ENCODE data around the gene USF3. TPM values are rescaled to one million over a fixed set of nuclear protein-coding genes. Genes with fewer than 3 reads are reported as not detected.

Gene USF3
- total and polyA plus RNA-seq, 2 donors (not counting 1 experiment from before 2014, with no cell fraction given), result 9.8 to 38.9 TPM

- 89% methylated on average over 1 of the region's 6 CpGs for WGBS (ENCODE audit: insufficient coverage)
- H3K27me3 Mint-ChIP-seq, result no peaks in the 10 kb centered on the region
- H3K4me3 Mint-ChIP-seq, result peak overlapping the region; percentile 79
- H3K4me1 Mint-ChIP-seq, result peaks cover 22% of the 10 kb centered on the region
- ATAC-seq (ENCODE audit: low read depth) (no peak), DNase-seq (no peak)
- Histone ChIP-seq H3K4me1 (ENCODE audit: control insufficient read depth in 2 of 2, insufficient read depth in 2 of 2, low read length in 2 of 2) (peaks cover 36% of the 10 kb centered on the region in 2 donors), H3K36me3 (replicated peaks in 1 of 2; ENCODE audit: control extremely low read depth in 1 of 2, control insufficient read depth in 1 of 2, extremely low read depth in 1 of 2, insufficient read depth in 2 of 2, low read length in 1 of 2) (peaks cover 0 to 5% of the 10 kb centered on the region in 2 experiments), H3K9ac (ENCODE audit: low read length) (peak overlapping the region; percentile 86), H2AFZ (ENCODE audit: insufficient read depth, low read depth, low read length, poor library complexity, severe bottlenecking) (peak overlapping the region; percentile 74), H3K4me3 (ENCODE audit: control extremely low read depth in 1 of 5, extremely low read depth in 1 of 5, insufficient read depth in 1 of 5, low read depth in 2 of 5, low read length in 4 of 5) (peak overlapping the region in 1 of 5 experiments; percentile 52), H3K9me3 (ENCODE audit: control extremely low read depth in 1 of 3, control insufficient read depth in 2 of 3, insufficient read depth in 1 of 3, low read length in 2 of 3) (no peaks in the 10 kb centered on the region), H3K27me3 (replicated peaks in 1 of 4; ENCODE audit: control extremely low read depth in 1 of 4, control insufficient read depth in 3 of 4, insufficient read depth in 4 of 4, low read length in 3 of 4) (no peaks in the 10 kb centered on the region), H3K4me2 (replicated peaks; ENCODE audit: low read depth, low read length, poor library complexity, severe bottlenecking) (peak overlapping the region; percentile 79), H3K79me2 (ENCODE audit: control insufficient read depth, insufficient read depth, low read length) (peaks cover 50% of the 10 kb centered on the region), H4K20me1 (ENCODE audit: control insufficient read depth, insufficient read depth, low read length, poor library complexity, severe bottlenecking) (no peaks in the 10 kb centered on the region), H3K27ac (ENCODE audit: low read length in 2 of 2) (peak overlapping the region; percentile 78 to 88)
- no peaks in the 10 kb centered on the region for H3K9me3 Mint-ChIP-seq (ENCODE audit: insufficient read depth)
- intact Hi-C loops (cut with micrococcal nuclease), result no loop called here
- ChIA-PET POLR2A (interaction anchor here (0.6 to 1.3 kb wide), 3 partner anchors 27 to 67 kb away, joined by 3 to 4 read pairs (median 3); no protein-coding TSS in a partner anchor), CTCF (interaction anchor here (0.7 to 1.9 kb wide), 3 partner anchors 10 to 47 kb away, joined by 3 to 8 read pairs (median 6); partner anchors contain the start of gene NAA50)
- peak overlapping the region; percentile 75 for H3K27ac Mint-ChIP-seq
- TF ChIP-seq CTCF (IDR thresholded peaks at IDR 0.05) (no peak), EZH2 (IDR thresholded peaks at IDR 0.05; ENCODE audit: borderline replicate concordance, insufficient read depth, low read depth, low read length, poor library complexity, severe bottlenecking) (no peak)
Measured at GRCh38 chr3:113698213-113698742, 1.8 kb upstream of the USF3 start.

DNA sequence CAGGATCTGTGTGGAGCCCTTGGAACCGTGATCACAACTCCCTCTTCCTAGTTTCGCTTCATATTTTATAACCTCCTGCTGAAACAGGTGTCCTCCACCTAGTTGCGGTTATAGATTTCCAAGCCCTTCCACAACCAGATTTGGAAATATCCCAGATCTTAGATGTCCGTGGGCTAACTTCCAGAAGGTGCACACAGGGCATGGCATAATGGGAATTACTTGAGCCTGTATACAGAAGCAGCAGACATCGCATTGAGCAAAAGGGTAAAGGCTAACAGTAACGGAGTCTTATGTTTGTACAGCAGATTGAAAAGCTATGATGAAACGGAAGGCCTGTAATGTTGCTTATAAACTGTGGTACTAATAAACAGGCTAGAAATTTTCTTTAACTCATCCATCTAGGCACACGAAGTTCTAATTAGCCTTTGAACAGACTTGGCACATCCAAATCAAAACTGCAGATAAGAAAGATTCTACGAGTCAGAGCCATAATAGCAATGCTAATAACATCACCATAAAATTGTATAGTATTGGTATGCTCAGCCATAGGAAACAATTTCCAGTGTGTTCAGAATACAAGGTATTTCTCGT is 1.2 kb upstream of the USF3 start:
- Histone ChIP-seq H3K4me2 (replicated peaks; ENCODE audit: low read depth, low read length, poor library complexity, severe bottlenecking) (peak overlapping the region; percentile 79), H3K36me3 (replicated peaks in 1 of 2; ENCODE audit: control extremely low read depth in 1 of 2, control insufficient read depth in 1 of 2, extremely low read depth in 1 of 2, insufficient read depth in 2 of 2, low read length in 1 of 2) (peaks cover 0 to 12% of the 10 kb centered on the region in 2 experiments), H3K27ac (ENCODE audit: low read length in 2 of 2) (peak overlapping the region; percentile 78 to 88), H3K79me2 (ENCODE audit: control insufficient read depth, insufficient read depth, low read length) (peaks cover 57% of the 10 kb centered on the region), H3K27me3 (replicated peaks in 1 of 4; ENCODE audit: control extremely low read depth in 1 of 4, control insufficient read depth in 3 of 4, insufficient read depth in 4 of 4, low read length in 3 of 4) (no peaks in the 10 kb centered on the region), H2AFZ (ENCODE audit: insufficient read depth, low read depth, low read length, poor library complexity, severe bottlenecking) (peak overlapping the region; percentile 93), H3K9ac (ENCODE audit: low read length) (peak overlapping the region; percentile 86), H3K9me3 (ENCODE audit: control extremely low read depth in 1 of 3, control insufficient read depth in 2 of 3, insufficient read depth in 1 of 3, low read length in 2 of 3) (no peaks in the 10 kb centered on the region), H3K4me3 (ENCODE audit: control extremely low read depth in 1 of 5, extremely low read depth in 1 of 5, insufficient read depth in 1 of 5, low read depth in 2 of 5, low read length in 4 of 5) (peak overlapping the region; percentile 73 to 100 (median 90)), H3K4me1 (ENCODE audit: control insufficient read depth in 2 of 2, insufficient read depth in 2 of 2, low read length in 2 of 2) (peaks cover 38 to 39% of the 10 kb centered on the region in 2 donors), H4K20me1 (ENCODE audit: control insufficient read depth, insufficient read depth, low read length, poor library complexity, severe bottlenecking) (no peaks in the 10 kb centered on the region)
- DNase-seq, result no peak
- WGBS (ENCODE audit: insufficient coverage), result 0% methylated on average over 6 of the region's 10 CpGs
- Mint-ChIP-seq H3K9me3 (ENCODE audit: insufficient read depth) (no peaks in the 10 kb centered on the region), H3K4me1 (peaks cover 25% of the 10 kb centered on the region), H3K27me3 (no peaks in the 10 kb centered on the region), H3K27ac (no peak overlapping the region), H3K4me3 (no peak overlapping the region)
- no peak for ATAC-seq (ENCODE audit: low read depth)
- POLR2A ChIA-PET, result interaction anchor here (0.7 to 0.8 kb wide), 2 partner anchors 36 to 47 kb away, joined by 3 read pairs; no protein-coding TSS in a partner anchor
- CTCF ChIA-PET, result interaction anchor here (1.6 to 1.9 kb wide), 2 partner anchors 39 to 48 kb away, joined by 6 to 8 read pairs; partner anchors contain the start of gene NAA50
- TF ChIP-seq CTCF (IDR thresholded peaks at IDR 0.05) (no peak), EZH2 (IDR thresholded peaks at IDR 0.05; ENCODE audit: borderline replicate concordance, insufficient read depth, low read depth, low read length, poor library complexity, severe bottlenecking) (no peak)
- intact Hi-C loops (cut with micrococcal nuclease), result loop anchor here (2.0 kb wide), 3 partner anchors 91 to 517 kb away; no protein-coding TSS in a partner anchor
